IMR-90 (cell line): ENCODE measurements around the gene SLC9A9. TPM values are rescaled to one million over a fixed set of nuclear protein-coding genes. Genes with fewer than 3 reads are reported as not detected.
A peak's percentile ranks its signal among the peaks of the same experiment; 100 is the strongest.

ENCODE experiments used
- ATAC-seq: fragments of 200-7000 bp; cut with Tn5 transposase; 2 replicates; pipeline ENCODE4 v1.9.1; 2020; ENCODE audit warnings: low read depth, mild to moderate bottlenecking, moderate library complexity
- BruUV-seq: library from RNA; stranded (reverse); fragments of 400-500 nt; replicated peaks from 2 replicates; lab custom pipeline; 2021; lab: Mats Ljungman, UMichigan
- CTCF ChIA-PET: fragments of 300-600 bp; formaldehyde crosslinking; extraction: SDS; loops from one replicate; lab custom pipeline; 2021; ENCODE audit warnings: antibody characterized with exemption; lab: Yijun Ruan, JAX
- POLR2A ChIA-PET: fragments of 300-600 bp; sonication (Branson Sonifier 250); formaldehyde crosslinking; loops from one replicate; lab custom pipeline; 2022; ENCODE audit warnings: antibody characterized with exemption; ENCODE audit not compliant: unreplicated experiment; lab: Charles Lee
- DNase-seq: peaks from one replicate; pipeline ENCODE4 v3.0.0; 2013
- H2AFZ ChIP-seq: replicated peaks from 2 replicates; pipeline ENCODE3; 2013; ENCODE audit warnings: low read length, mild to moderate bottlenecking; ENCODE audit not compliant: poor library complexity
- H2AK5ac ChIP-seq: 2 replicates; pipeline ENCODE4 v1.6.1; 2013; ENCODE audit warnings: low read depth, low read length, inconsistent platforms
- H2AK9ac ChIP-seq: replicated peaks from 2 replicates; pipeline ENCODE3; 2013; ENCODE audit warnings: mild to moderate bottlenecking, low read depth, low read length, moderate library complexity; ENCODE audit not compliant: poor library complexity
- H2BK120ac ChIP-seq: 2 replicates; pipeline ENCODE4 v1.6.1; 2013; ENCODE audit warnings: low read depth, low read length, inconsistent platforms
- H2BK15ac ChIP-seq: 3 replicates; pipeline ENCODE4 v1.6.1; 2013; ENCODE audit warnings: low read depth, low read length, inconsistent platforms
- H2BK20ac ChIP-seq: 2 replicates; pipeline ENCODE4 v1.6.1; 2013; ENCODE audit warnings: low read depth, mild to moderate bottlenecking, inconsistent platforms, low read length, moderate library complexity
- H2BK5ac ChIP-seq: 2 replicates; pipeline ENCODE4 v1.6.1; 2013; ENCODE audit warnings: mild to moderate bottlenecking, low read depth, low read length, inconsistent platforms; ENCODE audit not compliant: poor library complexity, severe bottlenecking
- H3K14ac ChIP-seq: replicated peaks from 2 replicates; pipeline ENCODE4 v1.6.1; 2013; ENCODE audit warnings: low read depth, low read length, inconsistent platforms
- H3K18ac ChIP-seq: 2 replicates; pipeline ENCODE4 v1.6.1; 2013; ENCODE audit warnings: low read depth, low read length, control low read depth
- H3K23ac ChIP-seq: 2 replicates; pipeline ENCODE4 v1.6.1; 2013; ENCODE audit warnings: low read depth, low read length, inconsistent platforms
- H3K27ac ChIP-seq: 2 replicates; pipeline ENCODE4 v1.5.1; 2013; ENCODE audit warnings: mild to moderate bottlenecking, control low read depth, low read length; ENCODE audit not compliant: insufficient read depth
- H3K27me3 ChIP-seq: 2 replicates; pipeline ENCODE4 v1.6.1; 2013; ENCODE audit warnings: low read length; ENCODE audit not compliant: control insufficient read depth, insufficient read depth
- H3K36me3 ChIP-seq: 2 replicates; pipeline ENCODE4 v1.6.1; 2013; ENCODE audit warnings: low read length, mixed read lengths; ENCODE audit not compliant: control insufficient read depth, insufficient read depth
- H3K4ac ChIP-seq: 2 replicates; pipeline ENCODE4 v1.6.1; 2013; ENCODE audit warnings: low read depth, low read length, inconsistent platforms
- H3K4me1 ChIP-seq: 2 replicates; pipeline ENCODE4 v1.6.1; 2013; ENCODE audit warnings: low read length, mixed read lengths; ENCODE audit not compliant: control insufficient read depth, insufficient read depth
- H3K4me2 ChIP-seq: 2 replicates; pipeline ENCODE4 v1.6.1; 2013; ENCODE audit warnings: low read depth, mild to moderate bottlenecking, control low read depth, low read length, moderate library complexity
- H3K4me3 ChIP-seq: 2 replicates; pipeline ENCODE4 v1.5.1; 2013; ENCODE audit warnings: low read depth, mild to moderate bottlenecking, control low read depth, low read length, moderate library complexity; ENCODE audit not compliant: insufficient read depth
- H3K56ac ChIP-seq: 2 replicates; pipeline ENCODE4 v1.6.1; 2013; ENCODE audit warnings: low read length, inconsistent platforms; ENCODE audit not compliant: insufficient read depth; ENCODE audit errors: extremely low read depth
- H3K79me1 ChIP-seq, 2 experiments: 2 replicates each; pipeline ENCODE4 v1.6.1; 2013; ENCODE audit warnings: low read length in 2 of 2, inconsistent platforms in 1 of 2, low read depth in 1 of 2
- H3K9ac ChIP-seq: 2 replicates; pipeline ENCODE4 v1.6.1; 2013; ENCODE audit warnings: low read depth, low read length, control low read depth
- H3K9me1 ChIP-seq: 2 replicates; pipeline ENCODE4 v1.6.1; 2013; ENCODE audit warnings: low read length, inconsistent platforms; ENCODE audit not compliant: insufficient read depth
- H3K9me3 ChIP-seq: 2 replicates; pipeline ENCODE4 v1.6.1; 2013; ENCODE audit warnings: low read length; ENCODE audit not compliant: control insufficient read depth, insufficient read depth
- H4K20me1 ChIP-seq: 2 replicates; pipeline ENCODE4 v1.6.1; 2013; ENCODE audit warnings: low read length, inconsistent platforms; ENCODE audit not compliant: insufficient read depth
- H4K5ac ChIP-seq: 2 replicates; pipeline ENCODE4 v1.6.1; 2013; ENCODE audit warnings: mild to moderate bottlenecking, low read depth, low read length, control low read depth
- H4K8ac ChIP-seq, 2 experiments: 2 replicates each; pipeline ENCODE4 v1.6.1; 2013; ENCODE audit warnings: low read depth in 2 of 2, low read length in 2 of 2, control low read depth in 1 of 2, inconsistent platforms in 1 of 2
- H4K91ac ChIP-seq: 2 replicates; pipeline ENCODE4 v1.6.1; 2013; ENCODE audit warnings: low read depth, low read length, inconsistent platforms; ENCODE audit not compliant: insufficient read depth
- CEBPB ChIP-seq: IDR thresholded peaks from 2 replicates; pipeline ENCODE4 v1.6.1; 2012; ENCODE audit warnings: low read depth, low read length, improper control_type of control experiment
- FOS ChIP-seq: fragments of 150-350 bp; IDR thresholded peaks from 2 replicates; pipeline ENCODE4 v1.6.1; 2016; ENCODE audit warnings: low read depth, low read length
- MAFK ChIP-seq: IDR thresholded peaks from 2 replicates; pipeline ENCODE4 v1.6.1; 2012; ENCODE audit warnings: low read depth, low read length, improper control_type of control experiment
- MXI1 ChIP-seq: IDR thresholded peaks from 2 replicates; pipeline ENCODE4 v1.6.1; 2012; ENCODE audit warnings: low read depth, mild to moderate bottlenecking, low read length, moderate library complexity, borderline replicate concordance
- NFE2L2 ChIP-seq: fragments of 150-350 bp; IDR thresholded peaks from 2 replicates; pipeline ENCODE4 v1.6.1; 2016; ENCODE audit warnings: low read depth, mild to moderate bottlenecking, low read length
- POLR2A ChIP-seq: IDR thresholded peaks from 2 replicates; pipeline ENCODE4 v1.6.1; 2012; ENCODE audit warnings: mild to moderate bottlenecking, low read depth, low read length
- RCOR1 ChIP-seq: IDR thresholded peaks from 2 replicates; pipeline ENCODE4 v1.6.1; 2012; ENCODE audit warnings: mild to moderate bottlenecking, low read length, improper control_type of control experiment; ENCODE audit not compliant: insufficient replicate concordance
- USF2 ChIP-seq: fragments of 150-350 bp; IDR thresholded peaks from 2 replicates; pipeline ENCODE4 v1.6.1; 2017; ENCODE audit warnings: mild to moderate bottlenecking, antibody characterized with exemption, low read length, low read depth
- WGBS, 2 experiments: methylation state at CpG; one replicate each; pipeline versions ENCODE4 v1.1.5 to v1.1.7; 2013; ENCODE audit warnings: missing lambda C conversion rate in 2 of 2; ENCODE audit not compliant: insufficient read length in 1 of 2; ENCODE audit errors: extremely low coverage in 2 of 2; 5-methylcytosine and 5-hydroxymethylcytosine counted together
- dilution Hi-C: fragments of 300-500 bp; cut with HindIII; formaldehyde crosslinking; loops from one replicate; pipeline ENCODE4 v1.14.3; 2018; ENCODE audit warnings: low sequenced_read_pairs; ENCODE audit not compliant: unreplicated experiment
- in situ Hi-C: fragments of 300-500 bp; cut with MboI; formaldehyde crosslinking; loops from 3 replicates; pipeline ENCODE4 v1.14.3; 2019; ENCODE audit warnings: low sequenced_read_pairs, inconsistent platforms, mixed read lengths
- intact Hi-C: fragments of 100-400 bp; cut with micrococcal nuclease; formaldehyde crosslinking; loops from 2 replicates; pipeline ENCODE4 v1.10.0; 2022
- polyA plus RNA-seq, 3 experiments: library from polyadenylated mRNA; depleted of rRNA; stranded (reverse); fragments of >200 nt; gene quantifications; 2 replicates each; pipeline ENCODE4 v1.2.3, GENCODE V29; 2012; ENCODE audit warnings: low replicate concordance in 1 of 3
- total RNA-seq: library from RNA; depleted of rRNA; stranded (reverse); fragments of >200 nt; gene quantifications from 2 replicates; pipeline ENCODE4 v1.2.3, GENCODE V29; 2012

Gene SLC9A9
- total and polyA plus RNA-seq, 2 of the 4 experiments (the other 2 are of a cell fraction): 1.4 to 2.3 TPM

GRCh38 chr3:143809121-143809621 is 39.1 kb downstream of the SLC9A9 start:
- in situ Hi-C loops: no loop called here
- 0 out of 2 replicates have a peak, but pooled peaks cover 3% of the 10 kb centered on the region for H3K9me1 ChIP-seq
- dilution Hi-C loops: no loop called here
- no peak for TF ChIP-seq CEBPB
- no peak for TF ChIP-seq POLR2A
- TF ChIP-seq FOS: no peak
- TF ChIP-seq MXI1: no peak
- no peak for TF ChIP-seq NFE2L2
- no peak for TF ChIP-seq RCOR1
- TF ChIP-seq USF2: no peak
- peak; percentile 90 for TF ChIP-seq MAFK
- H4K5ac ChIP-seq: no peak overlapping the region
- no peak overlapping the region for H3K14ac ChIP-seq
- no peak overlapping the region for H3K4me2 ChIP-seq
- H3K18ac ChIP-seq: no peak overlapping the region
- no peak overlapping the region for H3K9ac ChIP-seq
- H3K27ac ChIP-seq: peak overlapping the region; percentile 68; the same call in 1 of the 2 replicates
- intact Hi-C loops: no loop called here
- H3K23ac ChIP-seq: no peak overlapping the region
- BruUV-seq: no TSS peak
- no peak overlapping the region for H2AFZ ChIP-seq
- H3K4me3 ChIP-seq: no peak overlapping the region
- no peak overlapping the region for H4K91ac ChIP-seq
- H3K27me3 ChIP-seq: no peaks in the 10 kb centered on the region
- H2BK20ac ChIP-seq: no peak overlapping the region
- CTCF ChIA-PET: no interaction called here
- H2AK5ac ChIP-seq: no peak overlapping the region
- no peaks in the 10 kb centered on the region for H4K20me1 ChIP-seq
- no peaks in the 10 kb centered on the region for H3K79me1 ChIP-seq
- no peaks in the 10 kb centered on the region for H3K9me3 ChIP-seq
- peaks cover 6% of the 10 kb centered on the region; the same call in 1 of the 2 replicates for H3K4me1 ChIP-seq
- WGBS, 2 experiments: no CpG with 5 or more reads among the region's 3 CpGs
- H2AK9ac ChIP-seq: no peak overlapping the region
- H3K36me3 ChIP-seq: no peaks in the 10 kb centered on the region
- ATAC-seq: peak; percentile 90
- DNase-seq: peak; percentile 38
- no peak overlapping the region for H2BK5ac ChIP-seq
- H4K8ac ChIP-seq: no peak overlapping the region
- no peak overlapping the region for H2BK15ac ChIP-seq
- POLR2A ChIA-PET: no interaction called here
- H3K4ac ChIP-seq: no peak overlapping the region
- H3K56ac ChIP-seq: no peak overlapping the region
- H2BK120ac ChIP-seq: no peak overlapping the region
